GM19099 (cell line): ENCODE data around the gene CD109.

Source experiments
- POLR2A ChIP-seq: IDR thresholded peaks from 3 replicates; pipeline ENCODE4 v1.6.1; 2011; ENCODE audit warnings: low read depth; ENCODE audit not compliant: insufficient read length; ENCODE audit errors: extremely low read depth

Gene CD109

GRCh38 chr6:73739096-73739495, 43.1 kb downstream of the CD109 start:
- no peak for TF ChIP-seq POLR2A

- no peak for TF ChIP-seq POLR2A
Measured at GRCh38 chr6:73742433-73742832, 46.4 kb downstream of the CD109 start.

GRCh38 chr6:73743081-73743480, 47.1 kb downstream of the CD109 start:
- no peak for TF ChIP-seq POLR2A

- no peak for TF ChIP-seq POLR2A
Measured at GRCh38 chr6:73743556-73743955, 47.6 kb downstream of the CD109 start.

GRCh38 chr6:73746787-73747186, 50.8 kb downstream of the CD109 start:
- no peak for TF ChIP-seq POLR2A

GRCh38 chr6:73747289-73747688, 51.3 kb downstream of the CD109 start:
- no peak for TF ChIP-seq POLR2A

GRCh38 chr6:73752943-73753342, 56.9 kb downstream of the CD109 start:
- no peak for TF ChIP-seq POLR2A

- TF ChIP-seq POLR2A, result no peak
Measured at GRCh38 chr6:73766040-73766439, 70.0 kb downstream of the CD109 start.

- TF ChIP-seq POLR2A, result no peak
Measured at GRCh38 chr6:73768558-73768957, 72.6 kb downstream of the CD109 start.

- TF ChIP-seq POLR2A, result no peak
Measured at GRCh38 chr6:73769976-73770375, 74.0 kb downstream of the CD109 start.

GRCh38 chr6:73774311-73774774, 78.3 kb downstream of the CD109 start:
- no peak for TF ChIP-seq POLR2A

- TF ChIP-seq POLR2A, result no peak
Measured at GRCh38 chr6:73779943-73780342, 83.9 kb downstream of the CD109 start.

- TF ChIP-seq POLR2A, result no peak
Measured at GRCh38 chr6:73782911-73783310, 86.9 kb downstream of the CD109 start.

GRCh38 chr6:73784726-73785505, 88.9 kb downstream of the CD109 start:
- TF ChIP-seq POLR2A, result no peak

GRCh38 chr6:73790574-73790973, 94.6 kb downstream of the CD109 start:
- TF ChIP-seq POLR2A, result no peak

- no peak for TF ChIP-seq POLR2A
Measured at GRCh38 chr6:73791336-73791735, 95.3 kb downstream of the CD109 start.

GRCh38 chr6:73792738-73793137, 96.7 kb downstream of the CD109 start:
- TF ChIP-seq POLR2A, result no peak

- no peak for TF ChIP-seq POLR2A
Measured at GRCh38 chr6:73796881-73797280, 100.9 kb downstream of the CD109 start.

- TF ChIP-seq POLR2A, result no peak
Measured at GRCh38 chr6:73797861-73798260, 101.9 kb downstream of the CD109 start.
